Measurements from ENCODE around the gene SEMA4G. TPM values are rescaled to one million over a fixed set of nuclear protein-coding genes. Genes with fewer than 3 reads are reported as not detected.
A peak's percentile ranks its signal among the peaks of the same experiment; 100 is the strongest.

SEMA4G gene
- total RNA-seq, 1 experiment from 2014 or later: 29.4 TPM

- Histone ChIP-seq H3K4me2 (ENCODE audit: low read length) (peak overlapping the region; percentile 66), H3K36me3 (ENCODE audit: control insufficient read depth in 1 of 2, insufficient read depth in 2 of 2, low read length in 2 of 2) (no peaks in the 10 kb centered on the region), H3K4me1 (ENCODE audit: control insufficient read depth in 1 of 2, insufficient read depth in 2 of 2, low read length in 2 of 2) (peaks cover 31 to 69% of the 10 kb centered on the region in 2 experiments), H3K9ac (ENCODE audit: low read length) (peak overlapping the region; percentile 10; the same call in 1 of the 2 replicates), H2AFZ (ENCODE audit: low read depth, low read length, poor library complexity, severe bottlenecking) (peak overlapping the region; percentile 55), H4K20me1 (ENCODE audit: insufficient read depth) (no peaks in the 10 kb centered on the region), H3K9me3 (ENCODE audit: control insufficient read depth in 1 of 2, insufficient read depth in 1 of 2, low read depth in 1 of 2, low read length in 2 of 2) (no peaks in the 10 kb centered on the region), H3K9me2 (ENCODE audit: insufficient read depth) (no peaks in the 10 kb centered on the region), H3K27ac (ENCODE audit: low read depth, low read length) (peak overlapping the region; percentile 39), H3K79me2 (ENCODE audit: insufficient read depth, low read length) (no peaks in the 10 kb centered on the region), H3K4me3 (replicated peaks in 1 of 2; ENCODE audit: low read depth in 1 of 2, low read length in 2 of 2) (peak overlapping the region in 1 of 2 experiments; percentile 13; a peak in 1 of 4 replicates), H3K27me3 (ENCODE audit: insufficient read depth, low read length) (no peaks in the 10 kb centered on the region)
- no TSS peak for BruUV-seq (replicated peaks)
- intact Hi-C loops (cut with micrococcal nuclease): loop anchor here (1.0 to 10.0 kb wide), 7 partner anchors 18 to 668 kb away; partner anchors contain the start of genes PAX2, SCD and SEMA4G
- RAD21 ChIA-PET (ENCODE audit: low non-redundant PET in 1 of 2, low total read pairs in 2 of 2, uncharacterized antibody in 2 of 2, unreplicated experiment in 2 of 2): no interaction called here
- POLR2A ChIA-PET: no interaction called here
- CTCF ChIA-PET: interaction anchor here (0.8 to 6.6 kb wide), 8 partner anchors 12 to 134 kb away, joined by 3 to 118 read pairs (median 8); partner anchors contain the start of genes LZTS2, PDZD7, SEMA4G and SFXN3
- peak; percentile 96 for DNase-seq (ENCODE audit: low read depth, low spot score)
- ATAC-seq: peak; percentile 86
- no peak for TF ChIP-seq ELF1 (IDR thresholded peaks at IDR 0.05; ENCODE audit: borderline replicate concordance, low read depth)
- TF ChIP-seq EZH2 (IDR thresholded peaks at IDR 0.05): no peak
- TF ChIP-seq EGR1 (IDR thresholded peaks at IDR 0.05; ENCODE audit: low read depth): no peak
- peak; percentile 43 for TF ChIP-seq TCF7L2 (IDR thresholded peaks at IDR 0.05; ENCODE audit: borderline replicate concordance, extremely low read depth, insufficient read depth, insufficient read length)
- TF ChIP-seq FOSL1 (IDR thresholded peaks at IDR 0.05; ENCODE audit: low read depth): no peak
- TF ChIP-seq, protein P1, sequence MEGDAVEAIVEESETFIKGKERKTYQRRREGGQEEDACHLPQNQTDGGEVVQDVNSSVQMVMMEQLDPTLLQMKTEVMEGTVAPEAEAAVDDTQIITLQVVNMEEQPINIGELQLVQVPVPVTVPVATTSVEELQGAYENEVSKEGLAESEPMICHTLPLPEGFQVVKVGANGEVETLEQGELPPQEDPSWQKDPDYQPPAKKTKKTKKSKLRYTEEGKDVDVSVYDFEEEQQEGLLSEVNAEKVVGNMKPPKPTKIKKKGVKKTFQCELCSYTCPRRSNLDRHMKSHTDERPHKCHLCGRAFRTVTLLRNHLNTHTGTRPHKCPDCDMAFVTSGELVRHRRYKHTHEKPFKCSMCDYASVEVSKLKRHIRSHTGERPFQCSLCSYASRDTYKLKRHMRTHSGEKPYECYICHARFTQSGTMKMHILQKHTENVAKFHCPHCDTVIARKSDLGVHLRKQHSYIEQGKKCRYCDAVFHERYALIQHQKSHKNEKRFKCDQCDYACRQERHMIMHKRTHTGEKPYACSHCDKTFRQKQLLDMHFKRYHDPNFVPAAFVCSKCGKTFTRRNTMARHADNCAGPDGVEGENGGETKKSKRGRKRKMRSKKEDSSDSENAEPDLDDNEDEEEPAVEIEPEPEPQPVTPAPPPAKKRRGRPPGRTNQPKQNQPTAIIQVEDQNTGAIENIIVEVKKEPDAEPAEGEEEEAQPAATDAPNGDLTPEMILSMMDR (IDR thresholded peaks at IDR 0.05 in 2 of 3, conservative IDR thresholded peaks at IDR 0.05 in 1 of 3; ENCODE audit: borderline replicate concordance in 1 of 3, insufficient read depth in 1 of 3, low read depth in 2 of 3, low read length in 2 of 3): peak in 2 of 3 experiments; percentile 88 to 99; a peak in 4 of 6 replicates
- TF ChIP-seq, protein P2, sequence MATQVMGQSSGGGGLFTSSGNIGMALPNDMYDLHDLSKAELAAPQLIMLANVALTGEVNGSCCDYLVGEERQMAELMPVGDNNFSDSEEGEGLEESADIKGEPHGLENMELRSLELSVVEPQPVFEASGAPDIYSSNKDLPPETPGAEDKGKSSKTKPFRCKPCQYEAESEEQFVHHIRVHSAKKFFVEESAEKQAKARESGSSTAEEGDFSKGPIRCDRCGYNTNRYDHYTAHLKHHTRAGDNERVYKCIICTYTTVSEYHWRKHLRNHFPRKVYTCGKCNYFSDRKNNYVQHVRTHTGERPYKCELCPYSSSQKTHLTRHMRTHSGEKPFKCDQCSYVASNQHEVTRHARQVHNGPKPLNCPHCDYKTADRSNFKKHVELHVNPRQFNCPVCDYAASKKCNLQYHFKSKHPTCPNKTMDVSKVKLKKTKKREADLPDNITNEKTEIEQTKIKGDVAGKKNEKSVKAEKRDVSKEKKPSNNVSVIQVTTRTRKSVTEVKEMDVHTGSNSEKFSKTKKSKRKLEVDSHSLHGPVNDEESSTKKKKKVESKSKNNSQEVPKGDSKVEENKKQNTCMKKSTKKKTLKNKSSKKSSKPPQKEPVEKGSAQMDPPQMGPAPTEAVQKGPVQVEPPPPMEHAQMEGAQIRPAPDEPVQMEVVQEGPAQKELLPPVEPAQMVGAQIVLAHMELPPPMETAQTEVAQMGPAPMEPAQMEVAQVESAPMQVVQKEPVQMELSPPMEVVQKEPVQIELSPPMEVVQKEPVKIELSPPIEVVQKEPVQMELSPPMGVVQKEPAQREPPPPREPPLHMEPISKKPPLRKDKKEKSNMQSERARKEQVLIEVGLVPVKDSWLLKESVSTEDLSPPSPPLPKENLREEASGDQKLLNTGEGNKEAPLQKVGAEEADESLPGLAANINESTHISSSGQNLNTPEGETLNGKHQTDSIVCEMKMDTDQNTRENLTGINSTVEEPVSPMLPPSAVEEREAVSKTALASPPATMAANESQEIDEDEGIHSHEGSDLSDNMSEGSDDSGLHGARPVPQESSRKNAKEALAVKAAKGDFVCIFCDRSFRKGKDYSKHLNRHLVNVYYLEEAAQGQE (IDR thresholded peaks at IDR 0.05; ENCODE audit: low read depth): no peak
- TF ChIP-seq SRF (IDR thresholded peaks at IDR 0.05; ENCODE audit: low read depth): no peak
- no peak for TF ChIP-seq SIN3A (IDR thresholded peaks at IDR 0.05; ENCODE audit: low read depth)
- TF ChIP-seq ZNF274 (IDR thresholded peaks at IDR 0.05; ENCODE audit: low read depth, low read length): no peak
- no peak for TF ChIP-seq CBX3 (IDR thresholded peaks at IDR 0.05; ENCODE audit: low read depth)
- TF ChIP-seq ZFX (IDR thresholded peaks at IDR 0.05): no peak
- TF ChIP-seq, protein P3, sequence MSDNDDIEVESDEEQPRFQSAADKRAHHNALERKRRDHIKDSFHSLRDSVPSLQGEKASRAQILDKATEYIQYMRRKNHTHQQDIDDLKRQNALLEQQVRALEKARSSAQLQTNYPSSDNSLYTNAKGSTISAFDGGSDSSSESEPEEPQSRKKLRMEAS (IDR thresholded peaks at IDR 0.05): no peak
- TF ChIP-seq RAD21 (IDR thresholded peaks at IDR 0.05; ENCODE audit: low read depth): no peak
- TF ChIP-seq, protein P4, sequence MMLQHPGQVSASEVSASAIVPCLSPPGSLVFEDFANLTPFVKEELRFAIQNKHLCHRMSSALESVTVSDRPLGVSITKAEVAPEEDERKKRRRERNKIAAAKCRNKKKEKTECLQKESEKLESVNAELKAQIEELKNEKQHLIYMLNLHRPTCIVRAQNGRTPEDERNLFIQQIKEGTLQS (IDR thresholded peaks at IDR 0.05): no peak
- TF ChIP-seq, protein P5, sequence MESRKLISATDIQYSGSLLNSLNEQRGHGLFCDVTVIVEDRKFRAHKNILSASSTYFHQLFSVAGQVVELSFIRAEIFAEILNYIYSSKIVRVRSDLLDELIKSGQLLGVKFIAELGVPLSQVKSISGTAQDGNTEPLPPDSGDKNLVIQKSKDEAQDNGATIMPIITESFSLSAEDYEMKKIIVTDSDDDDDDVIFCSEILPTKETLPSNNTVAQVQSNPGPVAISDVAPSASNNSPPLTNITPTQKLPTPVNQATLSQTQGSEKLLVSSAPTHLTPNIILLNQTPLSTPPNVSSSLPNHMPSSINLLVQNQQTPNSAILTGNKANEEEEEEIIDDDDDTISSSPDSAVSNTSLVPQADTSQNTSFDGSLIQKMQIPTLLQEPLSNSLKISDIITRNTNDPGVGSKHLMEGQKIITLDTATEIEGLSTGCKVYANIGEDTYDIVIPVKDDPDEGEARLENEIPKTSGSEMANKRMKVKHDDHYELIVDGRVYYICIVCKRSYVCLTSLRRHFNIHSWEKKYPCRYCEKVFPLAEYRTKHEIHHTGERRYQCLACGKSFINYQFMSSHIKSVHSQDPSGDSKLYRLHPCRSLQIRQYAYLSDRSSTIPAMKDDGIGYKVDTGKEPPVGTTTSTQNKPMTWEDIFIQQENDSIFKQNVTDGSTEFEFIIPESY (IDR thresholded peaks at IDR 0.05; ENCODE audit: extremely low read depth, insufficient replicate concordance, low read length): peak; percentile 26
- no peak for TF ChIP-seq JUND (IDR thresholded peaks at IDR 0.05)
- peak; percentile 68 for TF ChIP-seq YY1 (IDR thresholded peaks at IDR 0.05; ENCODE audit: extremely low read depth, insufficient replicate concordance, low read depth, low read length)
Measured at GRCh38 chr10:101012525-101013364, 43.4 kb downstream of the SEMA4G start.

All from HCT116 (cell line).